HG03378 (cell line): ENCODE results near the gene ISL1.

Experiments
- ATAC-seq: cut with Tn5 transposase; IDR thresholded peaks from one replicate; pipeline ENCODE4 v1.9.1; 2021; ENCODE audit warnings: mild to moderate bottlenecking, moderate library complexity; ENCODE audit not compliant: unreplicated experiment

The ISL1 gene

GRCh38 chr5:51386916-51387883 lies 4.0 kb downstream of the ISL1 start:
- ATAC-seq: no peak

GRCh38 chr5:51387884-51388275 lies 4.6 kb downstream of the ISL1 start:
- ATAC-seq: no peak

- no peak for ATAC-seq
These were observed 5.4 kb downstream of the ISL1 start for GRCh38 chr5:51388488-51389287.

GRCh38 chr5:51389288-51389576 lies 6.0 kb downstream of the ISL1 start:
- ATAC-seq: no peak

GRCh38 chr5:51389577-51390463 lies 6.6 kb downstream of the ISL1 start:
- no peak for ATAC-seq

GRCh38 chr5:51391175-51391574 lies 7.9 kb downstream of the ISL1 start:
- ATAC-seq: no peak

- ATAC-seq: no peak
These were observed 9.5 kb downstream of the ISL1 start for GRCh38 chr5:51392689-51393199.

- ATAC-seq: no peak
These were observed 11.4 kb downstream of the ISL1 start for GRCh38 chr5:51394609-51395008.

- no peak for ATAC-seq
These were observed 12.0 kb downstream of the ISL1 start for GRCh38 chr5:51395245-51395644.

- no peak for ATAC-seq
These were observed 12.6 kb downstream of the ISL1 start for GRCh38 chr5:51395666-51396356.

- ATAC-seq: no peak
These were observed 13.5 kb downstream of the ISL1 start for GRCh38 chr5:51396797-51397196.

GRCh38 chr5:51397996-51398395 lies 14.7 kb downstream of the ISL1 start:
- ATAC-seq: no peak

- ATAC-seq: no peak
These were observed 15.8 kb downstream of the ISL1 start for GRCh38 chr5:51398875-51399642.

GRCh38 chr5:51399643-51400006 lies 16.4 kb downstream of the ISL1 start:
- ATAC-seq: no peak

GRCh38 chr5:51404255-51404654 lies 21.0 kb downstream of the ISL1 start:
- no peak for ATAC-seq

GRCh38 chr5:51411921-51412325 lies 28.7 kb downstream of the ISL1 start:
- no peak for ATAC-seq

GRCh38 chr5:51414516-51414915 lies 31.3 kb downstream of the ISL1 start:
- ATAC-seq: no peak

GRCh38 chr5:51416149-51416548 lies 32.9 kb downstream of the ISL1 start:
- ATAC-seq: no peak

GRCh38 chr5:51433052-51433710 lies 49.9 kb downstream of the ISL1 start:
- no peak for ATAC-seq
